OCI-LY3 (cell line): ENCODE results near the gene PYGB.

Source experiments
- H2AFZ ChIP-seq: fragments of 200-600, 300-600 bp; shearing (Covaris generic); 2 replicates; pipeline ENCODE4 v1.6.0; 2014; ENCODE audit warnings: antibody characterized with exemption, low read depth, low read length
- H3K27ac ChIP-seq: fragments of 200-600, 300-600 bp; sonication (generic); 2 replicates; pipeline ENCODE4 v1.5.1; 2014; ENCODE audit warnings: mild to moderate bottlenecking, low read length, moderate library complexity, mixed read lengths
- H3K27me3 ChIP-seq: fragments of 200-600, 300-600 bp; sonication (generic); 2 replicates; pipeline ENCODE4 v1.6.1; 2014; ENCODE audit warnings: low read depth, low read length, mixed read lengths
- H3K36me3 ChIP-seq: fragments of 200-600, 300-600 bp; sonication (generic); replicated peaks from 2 replicates; pipeline ENCODE3; 2014; ENCODE audit warnings: low read depth, low read length, mixed read lengths
- H3K4me1 ChIP-seq: fragments of 300-600, 200-600 bp; sonication (generic); 2 replicates; pipeline ENCODE4 v1.6.1; 2014; ENCODE audit warnings: low read length, mixed read lengths
- H3K4me2 ChIP-seq: fragments of 200-600, 300-600 bp; sonication (generic); 2 replicates; pipeline ENCODE4 v1.6.1; 2014; ENCODE audit warnings: low read length, mixed read lengths
- H3K4me3 ChIP-seq: fragments of 300-600, 200-600 bp; sonication (generic); 2 replicates; pipeline ENCODE4 v1.5.1; 2014; ENCODE audit warnings: antibody characterized with exemption, mild to moderate bottlenecking, low read length, moderate library complexity
- H3K79me2 ChIP-seq: fragments of 300-600, 200-600 bp; shearing (Covaris generic); 2 replicates; pipeline ENCODE4 v1.6.1; 2014; ENCODE audit warnings: mild to moderate bottlenecking, low read length, mixed read lengths
- H3K9ac ChIP-seq: fragments of 300-600, 200-600 bp; shearing (Covaris generic); 2 replicates; pipeline ENCODE4 v1.6.0; 2014; ENCODE audit warnings: mild to moderate bottlenecking, low read length, moderate library complexity
- H3K9me3 ChIP-seq: fragments of 200-600, 300-600 bp; shearing (Covaris generic); 2 replicates; pipeline ENCODE4 v1.6.1; 2014; ENCODE audit warnings: low read length, mixed read lengths; ENCODE audit not compliant: insufficient read depth
- H4K20me1 ChIP-seq: fragments of 200-600, 300-600 bp; sonication (generic); 2 replicates; pipeline ENCODE4 v1.6.1; 2016; ENCODE audit warnings: low read length, mixed read lengths; ENCODE audit not compliant: insufficient read depth
- CTCF ChIP-seq: fragments of 200-600, 300-600 bp; sonication (generic); IDR thresholded peaks from 2 replicates; pipeline ENCODE4 v1.5.1; 2014; ENCODE audit warnings: antibody characterized with exemption, low read length, low read depth
- EZH2phosphoT487 ChIP-seq: fragments of 200-600 bp; shearing (Covaris generic); IDR thresholded peaks from 2 replicates; pipeline ENCODE4 v1.6.1; 2018; ENCODE audit warnings: antibody characterized with exemption, mixed run types, low read depth

PYGB gene

GRCh38 chr20:25302596-25302995 is 54.7 kb downstream of the PYGB start:
- Histone ChIP-seq H3K4me3 (no peak overlapping the region), H3K27me3 (no peaks in the 10 kb centered on the region), H4K20me1 (no peaks in the 10 kb centered on the region), H3K27ac (no peak overlapping the region), H3K9me3 (no peaks in the 10 kb centered on the region), H3K79me2 (no peaks in the 10 kb centered on the region), H3K4me1 (peaks cover 9% of the 10 kb centered on the region), H3K9ac (no peak overlapping the region), H3K36me3 (peaks cover 15% of the 10 kb centered on the region), H2AFZ (no peak overlapping the region), H3K4me2 (no peak overlapping the region)
- TF ChIP-seq EZH2phosphoT487 (no peak), CTCF (no peak)

- no peak overlapping the region for H3K4me2 ChIP-seq
- no peak overlapping the region for H3K9ac ChIP-seq
- no peak overlapping the region for H2AFZ ChIP-seq
- H3K27me3 ChIP-seq: no peaks in the 10 kb centered on the region
- peaks cover 11% of the 10 kb centered on the region for H3K4me1 ChIP-seq
- TF ChIP-seq CTCF (no peak), EZH2phosphoT487 (no peak)
- no peaks in the 10 kb centered on the region for H4K20me1 ChIP-seq
- H3K36me3 ChIP-seq: peaks cover 15% of the 10 kb centered on the region
- no peaks in the 10 kb centered on the region for H3K79me2 ChIP-seq
- H3K4me3 ChIP-seq: no peak overlapping the region
- no peak overlapping the region for H3K27ac ChIP-seq
- no peaks in the 10 kb centered on the region for H3K9me3 ChIP-seq
These were observed 55.6 kb downstream of the PYGB start for GRCh38 chr20:25303292-25304024.

GRCh38 chr20:25304025-25304549 is 56.2 kb downstream of the PYGB start:
- Histone ChIP-seq H3K9me3 (no peaks in the 10 kb centered on the region), H3K4me1 (peaks cover 11% of the 10 kb centered on the region), H3K4me3 (no peak overlapping the region), H3K79me2 (no peaks in the 10 kb centered on the region), H3K27me3 (no peaks in the 10 kb centered on the region), H3K27ac (no peak overlapping the region), H4K20me1 (no peaks in the 10 kb centered on the region), H3K36me3 (peaks cover 15% of the 10 kb centered on the region), H3K9ac (no peak overlapping the region), H2AFZ (no peak overlapping the region), H3K4me2 (no peak overlapping the region; the same call in 1 of the 2 replicates)
- no peak for TF ChIP-seq CTCF
- TF ChIP-seq EZH2phosphoT487: no peak

GRCh38 chr20:25306991-25307903 is 59.4 kb downstream of the PYGB start:
- Histone ChIP-seq H3K4me1 (peaks cover 30% of the 10 kb centered on the region), H3K9ac (no peak overlapping the region), H4K20me1 (no peaks in the 10 kb centered on the region), H3K4me2 (no peak overlapping the region), H2AFZ (no peak overlapping the region), H3K27ac (no peak overlapping the region), H3K27me3 (no peaks in the 10 kb centered on the region), H3K4me3 (no peak overlapping the region), H3K36me3 (peaks cover 10% of the 10 kb centered on the region), H3K79me2 (no peaks in the 10 kb centered on the region), H3K9me3 (no peaks in the 10 kb centered on the region)
- TF ChIP-seq EZH2phosphoT487 (no peak), CTCF (no peak)
